Ishikawa (cell line): ENCODE measurements around the gene PPP4R1.

ENCODE experiments used
- CEBPB ChIP-seq: IDR thresholded peaks from 2 replicates; pipeline ENCODE4 v1.6.1; 2012
- CREB1 ChIP-seq: IDR thresholded peaks from 2 replicates; pipeline ENCODE4 v1.6.1; 2012; ENCODE audit warnings: low read depth
- EGR1 ChIP-seq: IDR thresholded peaks from 2 replicates; pipeline ENCODE4 v1.6.1; 2012
- EP300 ChIP-seq: IDR thresholded peaks from 2 replicates; pipeline ENCODE4 v1.6.1; 2012; ENCODE audit warnings: borderline replicate concordance
- FOXM1 ChIP-seq: IDR thresholded peaks from 2 replicates; pipeline ENCODE4 v1.6.1; 2012; ENCODE audit warnings: low read depth, borderline replicate concordance
- MAX ChIP-seq: IDR thresholded peaks from 2 replicates; pipeline ENCODE4 v1.6.1; 2012
- NFIC ChIP-seq: IDR thresholded peaks from 2 replicates; pipeline ENCODE4 v1.6.1; 2012
- RAD21 ChIP-seq: IDR thresholded peaks from 2 replicates; pipeline ENCODE4 v1.6.1; 2012; ENCODE audit warnings: low read depth
- REST ChIP-seq: IDR thresholded peaks from 2 replicates; pipeline ENCODE4 v1.6.1; 2012; ENCODE audit warnings: low read depth, mild to moderate bottlenecking
- TAF1 ChIP-seq: IDR thresholded peaks from 2 replicates; pipeline ENCODE4 v1.6.1; 2012; ENCODE audit warnings: low read depth, mild to moderate bottlenecking
- TEAD4 ChIP-seq: IDR thresholded peaks from 2 replicates; pipeline ENCODE4 v1.6.1; 2012
- USF1 ChIP-seq: IDR thresholded peaks from 2 replicates; pipeline ENCODE4 v1.6.1; 2012
- YY1 ChIP-seq: IDR thresholded peaks from 2 replicates; pipeline ENCODE4 v1.6.1; 2012; ENCODE audit warnings: low read depth
- ZBTB7A ChIP-seq: IDR thresholded peaks from 2 replicates; pipeline ENCODE4 v1.6.1; 2012; ENCODE audit warnings: low read depth

GRCh38 chr18:9594823-9595596 is 19.3 kb downstream of the PPP4R1 start:
- TF ChIP-seq YY1: no peak
- no peak for TF ChIP-seq MAX
- TF ChIP-seq EP300: no peak
- no peak for TF ChIP-seq TAF1
- TF ChIP-seq FOXM1: no peak
- no peak for TF ChIP-seq REST
- no peak for TF ChIP-seq CREB1
- no peak for TF ChIP-seq USF1
- TF ChIP-seq CEBPB: no peak
- TF ChIP-seq EGR1: no peak
- TF ChIP-seq RAD21: no peak
- TF ChIP-seq ZBTB7A: no peak
- no peak for TF ChIP-seq TEAD4
- no peak for TF ChIP-seq NFIC
